ENCODE measurements around the gene VSX1.

Gene VSX1
- long read RNA-seq, donor 1 = 0 reads
- long read RNA-seq, donor 2 = 0 reads
- long read RNA-seq, donor 3 = 0 reads
- long read RNA-seq, donor 4 = 0 reads
- long read RNA-seq, donor 5 = 0 reads
- long read RNA-seq, donor 6 = 0 reads
- long read RNA-seq, donor 7 = 0 reads
- long read RNA-seq, donor 8 = 0 reads

- DNase-seq = no peak
Observed at GRCh38 chr20:25081730-25082497, at the start of gene VSX1. TSS of gene VSX1 (minus strand) at chr20:25082141. CDS start at chr20:25082096, 45 bp downstream.

- no peak for DNase-seq
Observed at GRCh38 chr20:25129908-25130307, 48.0 kb upstream of the VSX1 start.

- no peak for DNase-seq
Observed at GRCh38 chr20:25129428-25129827, 47.5 kb upstream of the VSX1 start.

- DNase-seq = no peak
Observed at GRCh38 chr20:25128649-25129048, 46.7 kb upstream of the VSX1 start.

- DNase-seq = no peak
Observed at GRCh38 chr20:25127761-25128537, 46.0 kb upstream of the VSX1 start.

GRCh38 chr20:25126204-25127029, 44.5 kb upstream of the VSX1 start:
- DNase-seq = no peak

- DNase-seq = no peak
Observed at GRCh38 chr20:25125636-25126035, 43.7 kb upstream of the VSX1 start.

- DNase-seq = no peak
Observed at GRCh38 chr20:25120920-25121319, 39.0 kb upstream of the VSX1 start.

GRCh38 chr20:25120457-25120856, 38.5 kb upstream of the VSX1 start:
- DNase-seq = no peak

- no peak for DNase-seq
Observed at GRCh38 chr20:25118529-25118928, 36.6 kb upstream of the VSX1 start.

GRCh38 chr20:25117990-25118389, 36.0 kb upstream of the VSX1 start:
- no peak for DNase-seq

- DNase-seq = no peak
Observed at GRCh38 chr20:25116739-25117458, 35.0 kb upstream of the VSX1 start.

- no peak for DNase-seq
Observed at GRCh38 chr20:25103526-25103925, 21.6 kb upstream of the VSX1 start.

- DNase-seq = no peak
Observed at GRCh38 chr20:25100914-25101313, 19.0 kb upstream of the VSX1 start.

GRCh38 chr20:25099601-25100140, 17.7 kb upstream of the VSX1 start:
- no peak for DNase-seq

GRCh38 chr20:25097498-25097897, 15.6 kb upstream of the VSX1 start:
- DNase-seq = no peak

- no peak for DNase-seq
Observed at GRCh38 chr20:25090492-25091429, 8.8 kb upstream of the VSX1 start.

GRCh38 chr20:25089662-25090061, 7.7 kb upstream of the VSX1 start:
- no peak for DNase-seq

- DNase-seq = no peak
Observed at GRCh38 chr20:25089096-25089495, 7.2 kb upstream of the VSX1 start.

- DNase-seq = no peak
Observed at GRCh38 chr20:25088267-25088666, 6.3 kb upstream of the VSX1 start.
